HG03280 (cell line): ENCODE measurements around the gene TMCC2.
"Not testable (repeated sequence)": the region's sequence is repeated elsewhere in the genome, so short reads cannot be mapped to it uniquely, and the experiment has no call there.

ENCODE experiments used
- ATAC-seq: cut with Tn5 transposase; IDR thresholded peaks from one replicate; pipeline ENCODE4 v1.9.1; 2021; ENCODE audit warnings: mild to moderate bottlenecking, moderate library complexity; ENCODE audit not compliant: unreplicated experiment

TMCC2 gene

DNA sequence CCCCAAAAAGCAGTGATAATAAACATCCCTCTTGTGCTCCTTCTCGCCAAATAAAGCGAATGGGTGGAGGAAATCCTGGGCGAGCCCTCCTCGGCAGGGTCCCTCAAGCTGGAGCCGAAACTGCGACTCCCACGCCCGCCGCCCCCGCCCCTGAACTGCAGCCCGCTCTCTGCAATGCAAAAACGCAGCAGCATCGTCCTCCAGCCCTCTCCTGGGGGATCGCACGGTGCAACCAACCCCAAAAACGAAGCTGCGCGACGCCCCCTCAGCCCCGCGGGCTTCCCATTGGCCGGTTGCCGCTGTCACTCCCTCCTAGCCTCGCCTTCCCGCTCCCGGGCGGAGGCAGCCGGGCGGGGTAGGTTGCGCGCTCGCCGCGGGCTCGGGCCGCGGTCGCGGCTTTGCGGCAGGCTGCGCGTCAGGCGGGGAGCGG, at the start of gene TMCC2:
TMCC2 (plus strand) TSS at position 363 of the 430 bp plus-strand sequence. CDS start 619 bp downstream, outside the sequence.
- peak; percentile 84 for ATAC-seq

DNA sequence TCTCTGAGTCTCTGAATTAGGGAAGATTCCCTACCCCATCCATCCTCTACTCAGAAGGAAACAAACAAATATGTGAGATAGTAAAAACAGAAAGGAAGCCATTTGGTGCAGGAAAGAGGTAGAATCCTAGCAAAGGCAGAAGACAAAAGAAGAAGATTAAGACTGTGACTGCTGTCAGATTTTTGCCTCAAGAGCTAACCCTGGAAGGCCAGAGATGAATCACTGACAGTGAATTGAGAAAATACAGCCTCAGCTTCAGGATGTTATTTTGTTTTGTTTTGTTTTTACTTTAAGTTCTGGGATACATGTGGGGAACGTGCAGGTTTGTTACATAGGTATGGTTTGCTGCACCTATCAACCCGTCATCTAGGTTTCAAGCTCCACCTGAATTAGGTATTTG, 47.9 kb upstream of the TMCC2 start:
- ATAC-seq: no peak

GRCh38 chr1:205180331-205180730, 47.4 kb upstream of the TMCC2 start:
- ATAC-seq: not testable (repeated sequence)

GRCh38 chr1:205182930-205183329, 44.8 kb upstream of the TMCC2 start:
- ATAC-seq: no peak

- ATAC-seq: no peak
These were observed 43.9 kb upstream of the TMCC2 start for GRCh38 chr1:205183676-205184335.

DNA sequence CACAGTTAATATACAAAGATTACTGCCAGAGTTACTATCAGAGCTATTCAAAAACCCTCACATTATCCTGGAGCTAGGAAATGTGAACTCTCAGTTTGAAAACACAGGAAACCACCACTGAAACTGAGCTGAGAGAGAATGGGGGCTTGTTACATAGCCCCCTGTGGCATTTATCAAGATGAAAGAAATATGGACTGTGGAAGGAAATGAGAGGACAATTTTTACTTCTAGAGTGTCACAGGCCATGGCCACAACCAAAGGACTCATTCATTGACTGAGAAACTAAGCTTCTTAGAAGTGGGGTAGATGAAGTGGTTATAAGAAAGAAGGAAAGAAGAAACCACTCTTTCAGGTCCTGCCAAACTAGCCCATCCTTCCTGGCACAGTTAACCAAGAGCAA, 41.6 kb upstream of the TMCC2 start:
- ATAC-seq: no peak

DNA sequence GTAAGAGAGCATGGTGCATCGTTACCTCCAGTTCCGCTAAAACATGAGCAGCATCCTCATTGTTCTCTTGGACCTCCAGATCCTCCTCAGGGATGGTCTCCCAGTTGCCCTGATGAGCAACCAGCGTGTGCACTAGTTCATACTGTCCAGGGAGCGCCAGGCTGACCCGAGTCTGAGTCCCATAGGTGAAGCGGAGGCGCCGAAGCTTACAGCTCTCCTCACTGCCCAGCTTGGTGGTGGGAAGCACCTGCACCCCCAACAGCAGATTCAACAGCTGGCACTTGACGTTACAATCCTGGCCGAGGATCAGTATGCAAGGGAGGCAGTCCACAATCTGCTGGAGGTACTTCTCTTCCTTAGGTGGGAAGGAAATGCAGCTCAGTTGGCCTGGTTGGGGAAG, 40.3 kb upstream of the TMCC2 start:
- ATAC-seq: no peak

DNA sequence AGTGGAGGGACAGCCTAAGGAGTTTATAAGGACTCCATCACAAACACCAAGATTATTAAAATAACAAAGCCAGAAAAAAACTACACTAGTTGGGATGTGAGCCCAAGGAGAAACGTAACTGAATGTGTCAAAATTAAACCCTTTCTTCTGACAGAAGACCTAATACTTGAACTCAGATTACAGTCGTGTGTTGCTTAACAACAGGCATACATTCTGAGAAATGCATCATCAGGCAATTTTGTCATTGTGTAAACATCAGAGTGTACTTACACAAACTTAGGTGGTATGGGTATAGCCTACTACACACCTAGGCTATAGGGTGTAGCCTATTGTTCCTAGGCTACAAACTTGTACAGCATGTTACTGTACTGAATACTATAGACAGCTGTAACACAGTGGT, 39.6 kb upstream of the TMCC2 start:
- ATAC-seq: no peak

GRCh38 chr1:205188596-205188995, 39.1 kb upstream of the TMCC2 start:
- ATAC-seq: no peak

DNA sequence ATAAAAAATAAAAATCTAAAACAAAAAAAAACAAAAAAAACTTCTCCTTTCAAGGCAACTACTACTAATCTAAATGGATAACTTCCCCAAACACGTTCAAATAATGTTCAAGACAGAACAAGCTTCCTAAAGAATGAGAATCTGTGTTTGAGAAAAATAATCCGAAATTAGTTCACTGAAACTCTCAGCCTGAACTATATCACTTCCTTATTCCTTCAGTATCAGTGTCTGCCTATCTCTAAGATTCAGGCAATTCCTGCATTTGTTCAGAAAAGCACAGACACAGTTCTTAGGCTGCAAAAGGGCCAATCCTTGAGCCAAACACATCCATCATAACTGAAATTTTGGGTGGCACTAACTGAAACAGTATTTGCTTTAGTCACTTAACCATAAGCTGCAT, 38.6 kb upstream of the TMCC2 start:
- ATAC-seq: no peak

DNA sequence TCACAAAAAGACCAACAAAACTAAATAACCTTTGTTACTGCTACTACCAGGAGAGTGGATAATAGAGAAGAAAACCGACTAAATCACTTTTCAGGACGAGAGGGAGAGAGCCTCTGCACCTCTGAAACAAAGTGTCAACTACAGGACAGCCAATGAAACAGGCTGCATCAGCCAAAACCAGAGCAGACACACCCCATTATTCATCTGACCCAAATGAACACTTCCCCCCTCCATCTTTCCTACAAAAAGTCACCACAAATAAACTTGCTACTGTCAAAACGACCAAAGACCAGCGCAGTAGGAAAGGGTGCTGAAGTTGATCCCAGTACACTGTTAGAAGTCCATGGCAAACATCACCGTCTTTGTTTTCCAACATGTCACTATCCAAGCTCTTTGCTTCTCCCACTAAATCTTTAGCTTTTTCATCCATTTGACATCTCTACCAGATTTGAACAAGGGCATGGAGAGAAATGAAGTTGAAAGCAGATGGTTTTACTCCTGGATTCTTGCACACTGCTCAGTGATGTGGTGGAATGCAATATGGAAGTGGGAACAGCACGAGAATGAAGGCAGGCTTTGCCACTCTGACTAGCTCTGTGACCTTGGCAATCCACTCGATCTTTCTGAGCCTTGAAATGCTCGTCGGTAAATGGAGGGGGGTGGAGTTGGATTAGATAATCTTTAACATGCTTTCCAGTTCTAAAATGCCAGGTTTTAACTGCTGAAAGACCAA, 36.7 kb upstream of the TMCC2 start:
- no peak for ATAC-seq

- no peak for ATAC-seq
These were observed 36.1 kb upstream of the TMCC2 start for GRCh38 chr1:205191622-205192021.

DNA sequence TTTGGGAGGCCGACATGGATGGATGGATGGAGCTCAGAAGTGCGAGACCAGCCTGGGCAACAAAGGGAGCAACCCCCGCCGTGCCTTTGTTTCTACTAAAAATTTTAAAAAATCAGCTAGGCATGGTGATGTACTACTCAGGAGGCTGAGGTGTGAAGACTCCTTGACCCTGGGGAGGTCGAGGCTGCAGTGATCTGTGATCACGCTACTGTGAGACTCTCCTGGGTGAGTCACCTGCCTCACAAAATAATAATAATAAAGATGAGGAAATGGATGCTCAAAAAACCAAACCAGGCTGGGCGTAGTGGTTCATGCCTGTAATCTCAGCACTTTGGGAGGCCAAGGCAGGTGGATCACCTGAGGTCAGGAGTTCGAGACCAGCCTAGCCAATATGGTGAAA, 35.5 kb upstream of the TMCC2 start:
- ATAC-seq: no peak

DNA sequence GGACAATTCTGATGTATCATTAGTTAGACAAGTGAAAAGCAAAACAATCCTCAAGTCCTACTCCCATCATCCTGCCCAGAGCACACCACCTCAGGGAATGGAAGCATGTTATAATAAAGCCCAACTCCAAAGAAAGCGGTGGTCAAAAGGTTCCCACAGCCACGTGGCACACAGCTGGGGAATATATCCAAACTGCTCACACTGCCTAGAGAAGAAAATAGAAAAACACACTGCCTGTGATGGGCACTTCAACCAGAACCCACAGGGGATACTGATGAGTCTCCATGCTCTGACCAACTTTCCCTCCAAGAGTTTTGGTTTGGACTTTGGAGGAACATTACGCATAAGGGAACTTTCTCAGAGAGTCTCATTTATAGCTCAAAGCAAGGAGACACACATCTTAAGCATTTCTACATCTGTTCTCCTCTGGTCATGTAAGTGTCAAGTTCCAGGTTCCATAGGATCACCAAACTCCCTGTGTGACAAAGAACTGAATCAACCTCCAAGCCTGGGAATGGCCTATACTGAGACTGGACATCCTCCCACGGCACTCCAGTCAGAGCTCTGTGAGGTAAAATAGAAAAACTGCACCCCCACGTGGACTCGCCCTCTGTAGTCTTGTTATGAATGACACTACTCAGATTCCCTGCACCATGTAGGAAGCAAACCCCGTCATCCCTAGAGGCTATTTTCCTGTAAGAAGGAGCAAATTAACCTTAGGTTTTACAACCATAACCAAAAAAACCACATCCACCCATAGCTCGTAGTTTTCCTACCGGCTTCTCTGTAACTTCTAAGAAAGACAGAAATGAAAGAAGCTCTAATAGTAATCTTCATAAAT, 28.4 kb upstream of the TMCC2 start:
- no peak for ATAC-seq

DNA sequence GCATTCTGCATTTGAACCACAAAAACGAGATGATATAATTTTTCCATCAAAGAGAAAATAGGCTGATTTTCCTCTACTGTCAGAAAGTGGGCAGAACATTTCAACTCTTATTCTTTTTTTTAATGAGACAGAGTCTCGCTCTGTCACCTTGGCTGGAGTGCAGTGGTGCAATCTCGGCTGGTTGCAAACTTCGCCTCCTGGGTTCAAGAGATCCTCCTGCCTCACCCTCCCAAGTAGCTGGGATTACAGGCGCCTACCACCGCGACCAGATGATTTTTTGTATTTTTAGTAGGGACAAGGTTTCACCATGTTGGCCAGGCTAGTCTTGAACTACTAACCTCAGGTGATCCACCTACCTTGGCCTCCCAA, 27.8 kb upstream of the TMCC2 start:
- ATAC-seq: no peak

DNA sequence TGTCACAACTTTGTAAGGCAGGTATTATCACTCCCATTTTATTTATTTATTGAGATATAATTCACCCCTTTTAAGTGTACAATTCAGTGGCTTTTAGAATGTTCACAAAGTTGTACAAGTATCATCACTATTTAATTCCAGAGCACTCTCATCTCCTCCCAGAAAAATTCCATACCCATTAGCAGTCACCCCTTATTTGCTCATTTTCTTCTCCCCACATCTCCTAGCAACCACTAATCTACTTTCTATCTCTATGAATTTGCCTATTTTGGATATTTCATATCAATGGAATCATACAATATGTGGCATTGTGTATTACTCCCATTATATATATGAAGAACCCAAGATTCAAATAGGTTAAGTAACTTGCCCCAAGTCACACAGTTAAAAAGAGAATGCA, 23.2 kb upstream of the TMCC2 start:
- no peak for ATAC-seq

DNA sequence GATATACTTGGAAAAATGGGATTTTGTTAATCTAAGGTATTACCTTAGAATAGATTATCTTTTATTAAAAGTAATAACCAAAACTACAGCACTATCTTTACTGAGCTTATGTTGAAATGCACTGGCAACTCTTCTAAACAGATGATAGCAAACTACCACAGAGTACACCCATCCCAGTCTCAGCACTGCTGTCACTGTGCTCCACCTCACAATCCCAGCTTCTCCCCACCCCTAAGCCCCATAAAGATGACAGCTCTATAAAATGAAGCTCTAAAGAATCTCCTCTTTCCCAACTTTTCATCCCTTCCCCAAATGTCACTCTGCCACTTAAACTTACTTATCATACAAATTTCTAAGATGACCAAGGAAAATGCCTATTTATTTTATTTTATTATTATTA, 22.7 kb upstream of the TMCC2 start:
- ATAC-seq: no peak

- no peak for ATAC-seq
These were observed 18.9 kb upstream of the TMCC2 start for GRCh38 chr1:205208811-205209210.

DNA sequence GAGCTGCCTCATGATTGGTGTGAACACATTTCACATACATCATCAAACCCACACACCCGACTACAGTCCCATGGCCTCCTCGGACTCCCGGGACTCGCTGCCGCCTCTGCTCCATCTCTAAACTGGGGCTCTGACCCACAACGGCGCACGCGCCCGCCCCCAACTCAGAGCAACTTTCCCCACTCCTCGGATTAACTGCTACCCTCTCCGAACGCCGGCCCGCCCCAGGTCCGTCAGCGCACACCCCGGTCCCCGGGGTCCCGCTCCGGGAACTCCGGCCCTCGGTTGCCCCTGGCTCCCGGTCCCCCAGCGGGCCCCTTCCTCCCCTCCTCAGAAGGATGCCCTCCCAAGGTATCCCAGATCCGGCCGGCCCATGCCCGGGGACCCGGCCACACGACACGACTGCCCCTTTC, 17.0 kb upstream of the TMCC2 start:
- peak; percentile 18 for ATAC-seq

DNA sequence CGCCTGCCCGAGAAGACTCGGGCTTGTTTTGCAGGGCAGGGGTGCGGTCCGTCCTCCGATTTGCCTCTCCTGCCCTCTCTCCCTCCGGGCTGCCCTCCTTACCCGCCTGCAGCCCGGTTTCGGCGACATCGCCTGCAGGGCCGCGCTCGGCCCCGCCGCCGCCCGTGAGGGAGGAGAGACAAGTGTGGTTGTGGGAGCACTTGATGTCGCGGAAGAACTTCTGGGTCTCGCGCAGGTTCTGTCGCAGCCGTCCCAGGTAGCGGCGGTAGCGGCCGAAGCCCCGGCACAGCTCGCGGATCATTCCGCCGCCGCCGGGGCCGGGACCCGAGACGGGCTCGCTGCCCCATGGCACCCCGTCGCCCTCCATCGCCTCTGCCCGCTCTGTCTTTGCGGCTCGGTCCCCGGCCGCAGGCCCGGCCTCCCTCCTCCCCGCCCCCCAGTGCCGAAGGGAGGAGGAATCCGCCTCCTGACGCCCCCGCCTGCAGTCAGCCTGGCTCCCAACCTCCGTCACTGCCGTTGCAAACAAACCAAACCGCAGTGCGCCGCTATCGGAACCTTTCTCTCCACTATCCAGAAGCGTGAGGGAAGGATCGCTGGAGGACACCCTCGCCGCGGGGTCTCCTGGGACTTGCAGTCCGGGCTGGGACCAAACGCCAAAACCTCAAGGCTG, 16.4 kb upstream of the TMCC2 start, which contains the start of gene DSTYK:
DSTYK (minus strand) TSS at position 534 of the 670 bp plus-strand sequence; CDS start at position 367, 167 bp downstream.
- ATAC-seq: peak; percentile 83
